Measurements from ENCODE around the gene RAB11FIP5.
"Not testable (repeated sequence)": the region's sequence is repeated elsewhere in the genome, so short reads cannot be mapped to it uniquely, and the experiment has no call there.

Gene RAB11FIP5

GRCh38 chr2:73109431-73110167, 3.1 kb downstream of the RAB11FIP5 start:
- DNase-seq = no peak

- DNase-seq = no peak
These were observed 5.4 kb downstream of the RAB11FIP5 start for GRCh38 chr2:73107211-73107926.

GRCh38 chr2:73106791-73107190, 6.0 kb downstream of the RAB11FIP5 start:
- no peak for DNase-seq

GRCh38 chr2:73105511-73105971, 7.2 kb downstream of the RAB11FIP5 start:
- DNase-seq = no peak

GRCh38 chr2:73104933-73105332, 7.8 kb downstream of the RAB11FIP5 start:
- no peak for DNase-seq

DNA sequence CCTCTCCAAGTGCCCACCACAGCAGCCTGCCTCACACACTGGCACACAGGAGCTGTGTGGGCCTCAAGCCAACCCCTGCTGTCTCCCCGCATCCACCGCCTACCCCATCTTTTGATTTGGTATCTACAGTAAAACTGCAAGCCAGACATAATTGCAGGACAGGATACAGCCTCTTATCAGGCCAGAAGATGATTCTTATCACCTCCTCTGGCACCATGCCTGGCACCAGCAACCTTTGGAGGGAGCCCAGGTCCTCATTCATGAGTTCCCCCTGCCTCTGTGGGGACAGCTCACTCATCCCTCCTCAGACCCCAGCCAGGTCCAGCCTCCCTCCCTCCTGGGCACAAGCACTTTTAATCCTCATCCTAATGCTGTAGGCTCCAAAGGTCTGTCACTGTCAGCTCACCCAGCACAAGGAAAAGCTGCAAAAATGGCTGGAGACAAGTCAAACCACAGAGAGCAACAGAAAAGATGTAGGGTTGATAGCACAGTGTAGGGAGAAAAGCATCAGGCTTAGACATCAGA, 9.7 kb downstream of the RAB11FIP5 start:
- DNase-seq = no peak

- no peak for DNase-seq
These were observed 11.0 kb downstream of the RAB11FIP5 start for GRCh38 chr2:73101626-73102256.

- no peak for DNase-seq
These were observed 11.8 kb downstream of the RAB11FIP5 start for GRCh38 chr2:73100956-73101355.

- DNase-seq = no peak
These were observed 13.3 kb downstream of the RAB11FIP5 start for GRCh38 chr2:73099486-73099885.

GRCh38 chr2:73095910-73096309, 16.8 kb downstream of the RAB11FIP5 start:
- DNase-seq = no peak

- DNase-seq = not testable (repeated sequence)
These were observed 19.0 kb downstream of the RAB11FIP5 start for GRCh38 chr2:73093601-73094218.

- DNase-seq = no peak
These were observed 20.5 kb downstream of the RAB11FIP5 start for GRCh38 chr2:73092146-73092783.

DNA sequence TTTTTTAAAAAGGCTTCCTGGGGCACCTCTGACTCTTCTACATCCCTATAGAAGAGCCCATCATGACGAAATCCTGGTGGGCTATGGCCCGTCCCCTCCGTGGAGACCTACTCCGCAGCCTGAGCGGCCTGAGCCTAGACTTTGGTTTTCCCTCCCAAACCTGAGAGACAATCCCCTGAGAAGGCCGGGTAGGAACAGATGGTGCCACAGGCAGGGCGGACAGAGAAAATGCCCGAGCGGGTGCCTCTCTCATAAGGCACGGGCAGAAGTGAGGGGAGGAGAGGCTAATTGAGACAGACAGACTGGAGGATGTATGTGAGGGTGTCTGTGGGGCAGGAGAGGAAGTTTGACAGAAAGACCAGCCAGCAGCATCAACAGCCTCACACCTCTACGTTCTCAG, 21.1 kb downstream of the RAB11FIP5 start:
- DNase-seq = no peak

GRCh38 chr2:73091164-73091563, 21.6 kb downstream of the RAB11FIP5 start:
- DNase-seq = no peak

GRCh38 chr2:73089270-73090030, 23.3 kb downstream of the RAB11FIP5 start:
- no peak for DNase-seq

DNA sequence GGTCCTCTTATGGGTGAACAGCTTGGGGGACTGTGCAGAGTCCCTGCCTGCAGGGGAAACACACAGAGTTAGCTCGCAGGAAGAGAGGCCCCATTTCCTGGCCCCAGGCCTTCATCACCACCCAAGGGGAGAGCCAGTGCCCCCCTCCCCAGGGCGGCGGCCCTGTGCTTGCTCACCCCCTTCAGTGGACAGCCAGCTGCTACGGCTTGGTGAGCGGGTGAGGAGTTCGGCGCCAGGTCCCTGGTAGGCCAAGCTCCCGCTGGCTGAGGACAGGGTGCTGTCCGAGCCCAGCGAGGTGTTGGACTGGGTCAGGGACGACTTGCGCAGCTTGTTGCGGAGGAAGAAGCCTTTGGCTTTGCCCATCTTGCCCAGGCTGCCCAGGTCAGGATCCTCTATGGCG, 24.0 kb downstream of the RAB11FIP5 start:
- no peak for DNase-seq

GRCh38 chr2:73088211-73088610, 24.5 kb downstream of the RAB11FIP5 start:
- no peak for DNase-seq

DNA sequence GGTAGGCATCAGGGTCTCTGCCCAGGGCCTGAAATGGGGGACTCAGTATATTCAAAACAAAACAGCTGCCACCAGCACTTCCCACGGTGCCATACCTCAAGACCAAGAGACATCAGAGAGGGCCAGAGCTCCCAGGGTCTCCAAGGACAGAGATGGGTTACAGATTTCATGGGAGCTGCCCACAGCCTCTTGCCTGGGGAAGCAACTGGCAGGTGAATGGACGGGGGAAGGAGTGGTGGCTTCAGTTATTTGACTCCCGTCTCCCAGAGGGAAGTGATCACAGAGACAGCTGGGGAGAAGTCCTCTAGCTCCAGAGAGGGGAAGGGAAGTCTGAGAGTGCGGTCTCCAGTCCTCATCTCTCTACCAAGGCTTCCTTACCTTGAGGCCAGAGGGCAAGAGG, 25.4 kb downstream of the RAB11FIP5 start:
- no peak for DNase-seq

GRCh38 chr2:73085691-73086090, 27.1 kb downstream of the RAB11FIP5 start:
- peak; percentile 84 for DNase-seq

DNA sequence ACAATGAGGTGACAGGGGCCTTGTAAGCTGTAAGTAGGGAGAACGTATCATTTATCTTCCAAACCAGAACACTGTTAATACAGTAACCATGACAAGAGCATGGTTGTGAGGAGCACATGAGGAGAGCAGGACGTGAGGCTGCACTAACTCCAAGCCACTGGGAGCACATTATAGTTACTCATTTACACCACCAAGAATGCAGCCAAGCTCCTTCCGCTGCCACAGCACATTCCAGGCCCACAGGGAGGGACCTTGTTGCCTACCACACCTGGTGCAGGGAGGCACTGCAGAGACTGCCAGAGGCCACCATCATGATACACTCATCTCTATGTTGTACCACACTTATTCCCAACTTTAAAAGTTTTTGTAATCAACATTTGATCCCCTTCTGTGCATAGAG, 27.8 kb downstream of the RAB11FIP5 start:
- no peak for DNase-seq

GRCh38 chr2:73083886-73084800, 28.6 kb downstream of the RAB11FIP5 start:
- DNase-seq = no peak
